HepG2 (cell line): Measurements from ENCODE around the gene TTC16. TPM values are rescaled to one million over a fixed set of nuclear protein-coding genes. Genes with fewer than 3 reads are reported as not detected.
A peak's percentile ranks its signal among the peaks of the same experiment; 100 is the strongest.

ENCODE experiments used
- CC2D1A ChIP-seq: sonication (generic); formaldehyde crosslinking; IDR thresholded peaks from 2 replicates; pipeline ENCODE4 v1.8.1; 2023; ENCODE audit warnings: mild to moderate bottlenecking, missing genetic modification reagents
- ELF3 ChIP-seq: IDR thresholded peaks from 2 replicates; pipeline ENCODE4 v1.6.1; 2016; ENCODE audit warnings: missing genetic modification reagents, missing compliant biosample characterization
- FOXO1 ChIP-seq: sonication (generic); formaldehyde crosslinking; IDR thresholded peaks from 2 replicates; pipeline ENCODE4 v1.4.0; 2020; ENCODE audit warnings: missing genetic modification reagents
- HNRNPK ChIP-seq: fragments of 200-400 bp; formaldehyde crosslinking; IDR thresholded peaks from 2 replicates; pipeline ENCODE4 v1.6.1; 2018; ENCODE audit warnings: low read length, low read depth, moderate library complexity, mild to moderate bottlenecking; ENCODE audit not compliant: poor library complexity, severe bottlenecking
- MTF2 ChIP-seq: sonication (generic); formaldehyde crosslinking; IDR thresholded peaks from 2 replicates; pipeline ENCODE4 v1.5.0; 2020; ENCODE audit warnings: missing genetic modification reagents, borderline replicate concordance
- NFKB2 ChIP-seq: sonication (generic); formaldehyde crosslinking; IDR thresholded peaks from 2 replicates; pipeline ENCODE4 v1.4.0; 2020; ENCODE audit warnings: missing genetic modification reagents, borderline replicate concordance
- NR2F2 ChIP-seq: IDR thresholded peaks from 2 replicates; pipeline ENCODE4 v1.6.1; 2012; ENCODE audit warnings: low read depth, inconsistent platforms, borderline replicate concordance
- PAWR ChIP-seq: sonication (generic); formaldehyde crosslinking; IDR thresholded peaks from 2 replicates; pipeline ENCODE4 v1.4.0; 2020; ENCODE audit warnings: missing genetic modification reagents, mild to moderate bottlenecking, borderline replicate concordance
- PHB2 ChIP-seq: fragments of 450-650 bp; IDR thresholded peaks from 2 replicates; pipeline ENCODE4 v1.6.1; 2018; ENCODE audit not compliant: partially characterized antibody
- PREB ChIP-seq: sonication (generic); formaldehyde crosslinking; IDR thresholded peaks from 2 replicates; pipeline ENCODE4 v1.4.0; 2020; ENCODE audit warnings: missing genetic modification reagents
- RARA ChIP-seq: IDR thresholded peaks from 2 replicates; pipeline ENCODE4 v1.6.1; 2016; ENCODE audit warnings: missing genetic modification reagents, missing compliant biosample characterization
- SP140L ChIP-seq: sonication (generic); formaldehyde crosslinking; IDR thresholded peaks from 2 replicates; pipeline ENCODE4 v1.4.0; 2020; ENCODE audit warnings: missing genetic modification reagents, borderline replicate concordance
- SUZ12 ChIP-seq: fragments of 150-350 bp; IDR thresholded peaks from 2 replicates; pipeline ENCODE4 v1.6.1; 2014; ENCODE audit warnings: low read depth, low read length
- ZBTB10 ChIP-seq: sonication (generic); formaldehyde crosslinking; IDR thresholded peaks from 2 replicates; pipeline ENCODE4 v1.4.0; 2020; ENCODE audit warnings: missing genetic modification reagents, borderline replicate concordance
- ZBTB26 ChIP-seq: IDR thresholded peaks from 2 replicates; pipeline ENCODE4 v1.6.1; 2016; ENCODE audit warnings: missing compliant biosample characterization, missing genetic modification reagents, borderline replicate concordance
- ZBTB8A ChIP-seq: sonication (generic); formaldehyde crosslinking; IDR thresholded peaks from 2 replicates; pipeline ENCODE4 v1.4.0; 2020; ENCODE audit warnings: mild to moderate bottlenecking, low read depth, missing genetic modification reagents, borderline replicate concordance
- ZKSCAN1 ChIP-seq: fragments of 150-350 bp; IDR thresholded peaks from 2 replicates; pipeline ENCODE4 v1.6.1; 2014; ENCODE audit warnings: low read length
- ZNF652 ChIP-seq: IDR thresholded peaks from 2 replicates; pipeline ENCODE4 v1.6.1; 2016; ENCODE audit warnings: low read depth, borderline replicate concordance
- ZSCAN20 ChIP-seq: sonication (generic); formaldehyde crosslinking; IDR thresholded peaks from 2 replicates; pipeline ENCODE4 v1.4.0; 2020; ENCODE audit warnings: missing genetic modification reagents, mild to moderate bottlenecking, borderline replicate concordance
- ZSCAN30 ChIP-seq: sonication (generic); formaldehyde crosslinking; IDR thresholded peaks from 2 replicates; pipeline ENCODE4 v1.5.0; 2020; ENCODE audit warnings: mild to moderate bottlenecking, missing genetic modification reagents
- polyA plus RNA-seq, 8 experiments: library from polyadenylated mRNA; depleted of rRNA in 3 of 8; stranded (reverse) in 7 of 8; unstranded in 1 of 8; fragments of >200 nt; fragmentation: Illumina TruSeq in 4 of 8; extraction: Trizol in 4 of 8; gene quantifications; 2 replicates each; pipeline versions ENCODE4 v1.2.1 to v1.2.3, GENCODE V29; 2011 to 2016; ENCODE audit warnings: low read depth in 4 of 8, missing spikeins in 1 of 8, mixed read lengths in 1 of 8; ENCODE audit not compliant: insufficient read depth in 1 of 8
- total RNA-seq, 5 experiments: library from RNA; depleted of rRNA; stranded (reverse); fragments of >200 nt; fragmentation: Illumina TruSeq; extraction: Trizol; gene quantifications; 2 replicates each; pipeline ENCODE4 v1.2.3, GENCODE V29; 2016; ENCODE audit warnings: low read depth in 1 of 5
- TF ChIP-seq, protein P1 (sequence below): sonication (generic); formaldehyde crosslinking; IDR thresholded peaks from 2 replicates; pipeline ENCODE4 v1.5.0; 2020; ENCODE audit warnings: mild to moderate bottlenecking, missing genetic modification reagents, borderline replicate concordance
- TF ChIP-seq, protein P2 (sequence below): sonication (generic); formaldehyde crosslinking; IDR thresholded peaks from 2 replicates; pipeline ENCODE4 v1.8.0; 2022; ENCODE audit warnings: mild to moderate bottlenecking, missing genetic modification reagents, moderate library complexity

The TTC16 gene
- total and polyA plus RNA-seq, 2 of the 13 experiments (the other 11 are each of a cell fraction or from before 2014, with no cell fraction given) = not detected

DNA sequence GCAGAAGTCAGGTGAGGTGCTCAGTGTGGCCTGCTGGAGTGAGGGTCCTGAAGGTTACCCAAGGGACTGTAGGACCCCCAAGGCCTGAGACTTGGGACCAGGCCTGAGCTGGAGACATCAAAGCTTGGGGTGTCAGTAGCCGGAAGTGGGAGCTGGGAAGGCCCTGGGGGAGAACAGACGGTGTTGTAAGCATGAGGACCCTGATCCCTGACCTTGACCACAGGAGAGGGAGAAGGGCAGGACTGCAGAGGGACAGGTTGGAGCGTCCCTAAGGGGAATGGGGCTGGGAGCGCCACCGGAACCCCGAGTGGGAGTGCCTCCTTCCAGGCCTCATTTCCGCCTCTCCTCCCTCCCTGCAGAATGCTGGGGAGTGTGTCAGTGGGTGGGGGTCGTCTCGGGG lies 533 bp downstream of the TTC16 start (continued):
- TF ChIP-seq, protein P1, sequence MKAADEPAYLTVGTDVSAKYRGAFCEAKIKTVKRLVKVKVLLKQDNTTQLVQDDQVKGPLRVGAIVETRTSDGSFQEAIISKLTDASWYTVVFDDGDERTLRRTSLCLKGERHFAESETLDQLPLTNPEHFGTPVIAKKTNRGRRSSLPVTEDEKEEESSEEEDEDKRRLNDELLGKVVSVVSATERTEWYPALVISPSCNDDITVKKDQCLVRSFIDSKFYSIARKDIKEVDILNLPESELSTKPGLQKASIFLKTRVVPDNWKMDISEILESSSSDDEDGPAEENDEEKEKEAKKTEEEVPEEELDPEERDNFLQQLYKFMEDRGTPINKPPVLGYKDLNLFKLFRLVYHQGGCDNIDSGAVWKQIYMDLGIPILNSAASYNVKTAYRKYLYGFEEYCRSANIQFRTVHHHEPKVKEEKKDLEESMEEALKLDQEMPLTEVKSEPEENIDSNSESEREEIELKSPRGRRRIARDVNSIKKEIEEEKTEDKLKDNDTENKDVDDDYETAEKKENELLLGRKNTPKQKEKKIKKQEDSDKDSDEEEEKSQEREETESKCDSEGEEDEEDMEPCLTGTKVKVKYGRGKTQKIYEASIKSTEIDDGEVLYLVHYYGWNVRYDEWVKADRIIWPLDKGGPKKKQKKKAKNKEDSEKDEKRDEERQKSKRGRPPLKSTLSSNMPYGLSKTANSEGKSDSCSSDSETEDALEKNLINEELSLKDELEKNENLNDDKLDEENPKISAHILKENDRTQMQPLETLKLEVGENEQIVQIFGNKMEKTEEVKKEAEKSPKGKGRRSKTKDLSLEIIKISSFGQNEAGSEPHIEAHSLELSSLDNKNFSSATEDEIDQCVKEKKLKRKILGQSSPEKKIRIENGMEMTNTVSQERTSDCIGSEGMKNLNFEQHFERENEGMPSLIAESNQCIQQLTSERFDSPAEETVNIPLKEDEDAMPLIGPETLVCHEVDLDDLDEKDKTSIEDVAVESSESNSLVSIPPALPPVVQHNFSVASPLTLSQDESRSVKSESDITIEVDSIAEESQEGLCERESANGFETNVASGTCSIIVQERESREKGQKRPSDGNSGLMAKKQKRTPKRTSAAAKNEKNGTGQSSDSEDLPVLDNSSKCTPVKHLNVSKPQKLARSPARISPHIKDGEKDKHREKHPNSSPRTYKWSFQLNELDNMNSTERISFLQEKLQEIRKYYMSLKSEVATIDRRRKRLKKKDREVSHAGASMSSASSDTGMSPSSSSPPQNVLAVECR (CRISPR knock-in tag) = no peak
- no peak for TF ChIP-seq FOXO1 (CRISPR knock-in tag)
- no peak for TF ChIP-seq ZBTB8A (CRISPR knock-in tag)
- TF ChIP-seq ZNF652 (CRISPR knock-in tag) = no peak
- no peak for TF ChIP-seq PREB (CRISPR knock-in tag)
- no peak for TF ChIP-seq ZSCAN30 (CRISPR knock-in tag)
- no peak for TF ChIP-seq NR2F2
- TF ChIP-seq CC2D1A (CRISPR knock-in tag) = no peak
- TF ChIP-seq SP140L = no peak
- no peak for TF ChIP-seq SUZ12
- TF ChIP-seq PAWR (CRISPR knock-in tag) = no peak
- peak; percentile 36; the same call in 1 of the 2 replicates for TF ChIP-seq ELF3
- TF ChIP-seq ZKSCAN1 = no peak
- no peak for TF ChIP-seq HNRNPK
- TF ChIP-seq, protein P2, sequence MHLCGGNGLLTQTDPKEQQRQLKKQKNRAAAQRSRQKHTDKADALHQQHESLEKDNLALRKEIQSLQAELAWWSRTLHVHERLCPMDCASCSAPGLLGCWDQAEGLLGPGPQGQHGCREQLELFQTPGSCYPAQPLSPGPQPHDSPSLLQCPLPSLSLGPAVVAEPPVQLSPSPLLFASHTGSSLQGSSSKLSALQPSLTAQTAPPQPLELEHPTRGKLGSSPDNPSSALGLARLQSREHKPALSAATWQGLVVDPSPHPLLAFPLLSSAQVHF (CRISPR knock-in tag) = no peak
- TF ChIP-seq RARA = peak; percentile 50
- no peak for TF ChIP-seq NFKB2 (CRISPR knock-in tag)
- TF ChIP-seq ZSCAN20 (CRISPR knock-in tag) = no peak
- no peak for TF ChIP-seq PHB2
- TF ChIP-seq ZBTB26 = no peak
- TF ChIP-seq MTF2 (CRISPR knock-in tag) = no peak
- TF ChIP-seq ZBTB10 (CRISPR knock-in tag) = 0 out of 2 replicates have a peak, but pooled peaks have one; percentile 29
